HepG2 (cell line): ENCODE results near the gene UST. TPM values are rescaled to one million over a fixed set of nuclear protein-coding genes. Genes with fewer than 3 reads are reported as not detected.

ENCODE experiments used
- ATAC-seq: fragments of 200-7000 bp; cut with Tn5 transposase; 3 replicates; pipeline ENCODE4 v1.9.1; 2020; ENCODE audit warnings: mild to moderate bottlenecking, moderate library complexity
- BruUV-seq: library from RNA; stranded (reverse); fragments of 400-500 nt; replicated peaks from 2 replicates; lab custom pipeline; 2021; lab: Mats Ljungman, UMichigan
- CTCF ChIA-PET: fragments of 300-600 bp; formaldehyde crosslinking; extraction: SDS; loops from one replicate; lab custom pipeline; 2021; ENCODE audit warnings: low total read pairs, inconsistent platforms, low intra/inter-chr PET ratio; lab: Yijun Ruan, JAX
- POLR2A ChIA-PET: fragments of 350-600 bp; sonication (Branson Sonifier 250); formaldehyde crosslinking; loops from one replicate; lab custom pipeline; 2020; ENCODE audit warnings: antibody characterized with exemption, inconsistent platforms; lab: Yijun Ruan, JAX
- DNase-seq: peaks from one replicate; pipeline ENCODE4 v3.0.0-alpha.2; 2015; ENCODE audit warnings: low spot score
- FAIRE-seq: peaks from 3 replicates; lab custom pipeline; 2011; peaks lifted over from hg19 to GRCh38; lab: Jason Lieb, UNC
- H2AFZ ChIP-seq: one replicate; pipeline ENCODE4 v1.6.1; 2011; ENCODE audit warnings: low read length, inconsistent platforms
- H3K27ac ChIP-seq: fragments of 300-600 bp; 3 replicates; pipeline ENCODE4 v1.8.0; 2011; ENCODE audit warnings: mixed run types, mild to moderate bottlenecking, mixed read lengths, low read length, inconsistent platforms; ENCODE audit not compliant: insufficient read depth; ENCODE audit errors: extremely low read length
- H3K27me3 ChIP-seq, 2 experiments: fragments of 200-600 bp in 1 of 2; 2 replicates in 1 of 2; 3 replicates in 1 of 2; pipeline versions ENCODE4 v1.6.0 to v1.8.0; 2011; ENCODE audit warnings: low read length in 2 of 2, mild to moderate bottlenecking in 2 of 2, moderate library complexity in 2 of 2, inconsistent platforms in 1 of 2; ENCODE audit not compliant: insufficient read depth in 2 of 2, control insufficient read depth in 1 of 2
- H3K36me3 ChIP-seq, 2 experiments: fragments of 200-600 bp in 1 of 2; replicated peaks in 1 of 2; 2 replicates in 1 of 2; 3 replicates in 1 of 2; pipeline versions ENCODE4 v1.5.1 to v1.8.0; 2011; ENCODE audit warnings: low read length in 2 of 2, inconsistent platforms in 1 of 2; ENCODE audit not compliant: insufficient read depth in 2 of 2, control insufficient read depth in 1 of 2
- H3K4me1 ChIP-seq: 2 replicates; pipeline ENCODE4 v1.5.1; 2012; ENCODE audit warnings: low read length, inconsistent platforms; ENCODE audit not compliant: insufficient read depth
- H3K4me2 ChIP-seq: 2 replicates; pipeline ENCODE4 v1.6.0; 2011; ENCODE audit warnings: low read depth, low read length, inconsistent platforms
- H3K4me3 ChIP-seq, 3 experiments: fragments of 200-600 bp in 1 of 3; sonication (generic), shearing (Covaris generic) in 1 of 3; replicated peaks in 1 of 3; 2 replicates each; pipeline ENCODE4 v1.5.1; 2011 to 2016; ENCODE audit warnings: low read length in 3 of 3, inconsistent platforms in 2 of 3, low read depth in 2 of 3, mild to moderate bottlenecking in 2 of 3, control low read depth in 1 of 3, mixed read lengths in 1 of 3; ENCODE audit not compliant: insufficient read depth in 1 of 3
- H3K79me2 ChIP-seq: one replicate; pipeline ENCODE4 v1.6.1; 2011; ENCODE audit warnings: low read length, inconsistent platforms; ENCODE audit not compliant: insufficient read depth
- H3K9ac ChIP-seq: 2 replicates; pipeline ENCODE4 v1.6.0; 2011; ENCODE audit warnings: mild to moderate bottlenecking, low read depth, low read length, inconsistent platforms; ENCODE audit not compliant: insufficient read depth
- H3K9me3 ChIP-seq: 2 replicates; pipeline ENCODE4 v1.5.1; 2012; ENCODE audit warnings: mild to moderate bottlenecking, low read length
- H4K20me1 ChIP-seq: 2 replicates; pipeline ENCODE4 v1.6.0; 2011; ENCODE audit warnings: inconsistent platforms, mild to moderate bottlenecking, low read length, moderate library complexity; ENCODE audit not compliant: insufficient read depth
- CREB3 ChIP-seq: sonication (generic); formaldehyde crosslinking; IDR thresholded peaks from 2 replicates; pipeline ENCODE4 v1.5.0; 2020; ENCODE audit warnings: missing genetic modification reagents
- ELF1 ChIP-seq: sonication (generic); formaldehyde crosslinking; IDR thresholded peaks from 2 replicates; pipeline ENCODE4 v1.4.0; 2020; ENCODE audit warnings: missing genetic modification reagents
- IRF1 ChIP-seq: sonication (generic); formaldehyde crosslinking; IDR thresholded peaks from 2 replicates; pipeline ENCODE4 v1.4.0; 2020; ENCODE audit warnings: low read depth, mild to moderate bottlenecking, missing genetic modification reagents
- NFKBIZ ChIP-seq: IDR thresholded peaks from 2 replicates; pipeline ENCODE4 v1.6.1; 2018; ENCODE audit warnings: missing genetic modification reagents, missing compliant biosample characterization
- SAP130 ChIP-seq: IDR thresholded peaks from 2 replicates; pipeline ENCODE4 v1.6.1; 2016; ENCODE audit warnings: low read depth
- SNAPC2 ChIP-seq: sonication (generic); formaldehyde crosslinking; IDR thresholded peaks from 2 replicates; pipeline ENCODE4 v1.8.1; 2022; ENCODE audit warnings: mild to moderate bottlenecking, missing genetic modification reagents
- ZNF180 ChIP-seq: sonication (generic); formaldehyde crosslinking; IDR thresholded peaks from 2 replicates; pipeline ENCODE4 v1.4.0; 2020; ENCODE audit warnings: low read depth, missing genetic modification reagents, borderline replicate concordance
- ZNF232 ChIP-seq: sonication (generic); formaldehyde crosslinking; IDR thresholded peaks from 2 replicates; pipeline ENCODE4 v1.4.0; 2020; ENCODE audit warnings: missing genetic modification reagents, borderline replicate concordance
- WGBS: methylation state at CpG from one replicate; pipeline ENCODE4 v1.1.6; 2017; ENCODE audit warnings: low lambda C conversion rate; 5-methylcytosine and 5-hydroxymethylcytosine counted together
- in situ Hi-C: cut with HindIII; loops from 2 replicates; pipeline ENCODE4 v1.10.0; 2017; ENCODE audit warnings: low pct_unique_long_range_greater_than_20kb; ENCODE audit not compliant: extremely low pct_ligation_motif_present
- intact Hi-C: fragments of 100-400 bp; cut with micrococcal nuclease; formaldehyde crosslinking; loops from one replicate; pipeline ENCODE4 v1.10.0; 2022; ENCODE audit not compliant: unreplicated experiment
- polyA plus RNA-seq, 8 experiments: library from polyadenylated mRNA; depleted of rRNA in 3 of 8; stranded (reverse) in 7 of 8; unstranded in 1 of 8; fragments of >200 nt; fragmentation: Illumina TruSeq in 4 of 8; extraction: Trizol in 4 of 8; gene quantifications; 2 replicates each; pipeline versions ENCODE4 v1.2.1 to v1.2.3, GENCODE V29; 2011 to 2016; ENCODE audit warnings: low read depth in 4 of 8, missing spikeins in 1 of 8, mixed read lengths in 1 of 8; ENCODE audit not compliant: insufficient read depth in 1 of 8
- total RNA-seq, 5 experiments: library from RNA; depleted of rRNA; stranded (reverse); fragments of >200 nt; fragmentation: Illumina TruSeq; extraction: Trizol; gene quantifications; 2 replicates each; pipeline ENCODE4 v1.2.3, GENCODE V29; 2016; ENCODE audit warnings: low read depth in 1 of 5
- TF ChIP-seq, protein P1 (sequence below): sonication (generic); formaldehyde crosslinking; conservative IDR thresholded peaks from 2 replicates; pipeline ENCODE4 v1.5.0; 2020; ENCODE audit warnings: missing genetic modification reagents
- TF ChIP-seq, protein P2 (sequence below): IDR thresholded peaks from 2 replicates; pipeline ENCODE4 v1.6.1; 2012; ENCODE audit warnings: inconsistent platforms

Gene UST
- total and polyA plus RNA-seq, 2 of the 13 experiments (the other 11 are each of a cell fraction or from before 2014, with no cell fraction given) = 0.27 TPM; not detected in 1

DNA sequence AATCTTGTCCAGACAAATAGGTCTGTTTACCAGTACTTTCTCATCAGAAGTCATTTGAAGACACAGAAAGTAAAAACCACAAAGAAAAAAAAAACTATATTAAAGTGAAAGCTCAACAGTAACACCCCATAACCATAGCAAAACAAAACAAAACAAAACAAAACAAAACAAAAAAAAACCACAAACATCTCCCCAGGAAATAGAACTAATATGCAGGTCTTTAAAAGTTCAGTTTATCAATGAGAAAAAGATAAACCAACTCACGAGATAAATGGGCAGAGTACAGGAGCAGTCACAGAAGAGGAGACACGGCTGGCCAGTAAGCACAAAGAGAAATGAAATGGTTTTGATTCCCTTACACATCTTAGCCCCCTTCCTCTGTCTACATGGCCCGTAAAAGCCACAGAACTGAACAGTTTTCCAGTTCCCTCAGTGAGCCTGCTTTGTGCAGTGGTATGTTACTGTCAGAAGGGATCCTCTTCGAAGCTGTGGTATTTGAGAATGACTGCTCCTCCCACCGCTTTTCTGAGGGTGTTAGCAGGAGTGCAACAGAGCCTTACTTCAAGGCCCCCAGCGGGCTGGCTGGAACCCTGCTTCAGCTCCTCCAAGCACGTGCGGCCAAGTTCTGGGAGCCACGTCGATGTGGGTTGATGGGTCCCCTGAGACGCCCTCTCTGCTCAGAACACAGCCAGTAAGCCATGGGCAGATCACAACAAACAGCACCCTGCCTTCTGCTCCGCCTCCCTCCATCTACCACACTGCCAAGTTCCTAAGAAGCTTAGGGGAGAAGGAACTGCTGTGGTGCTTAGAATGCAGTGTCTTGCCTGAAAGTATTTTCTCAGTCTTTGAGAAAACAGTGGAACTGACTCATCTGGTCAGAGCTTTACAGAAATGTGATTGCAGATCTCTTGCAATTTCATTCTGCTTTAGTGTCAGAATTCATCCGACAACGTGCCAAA, 14.0 kb downstream of the UST start:
- FAIRE-seq (no peak), ATAC-seq (peak; percentile 53)
- Histone ChIP-seq H3K9ac (no peak overlapping the region), H3K27ac (no peak overlapping the region), H3K4me2 (no peak overlapping the region), H3K36me3 (no peaks in the 10 kb centered on the region), H3K9me3 (no peaks in the 10 kb centered on the region), H4K20me1 (no peaks in the 10 kb centered on the region), H3K4me1 (no peaks in the 10 kb centered on the region), H3K27me3 (peaks cover 0 to 17% of the 10 kb centered on the region in 2 experiments; a peak in 3 of 5 replicates)
- intact Hi-C loops (no loop called here), in situ Hi-C loops (no loop called here)
- WGBS = 12% methylated on average over 10 of the region's 14 CpGs
- POLR2A ChIA-PET = no interaction called here
- BruUV-seq = no TSS peak
- TF ChIP-seq, protein P1, sequence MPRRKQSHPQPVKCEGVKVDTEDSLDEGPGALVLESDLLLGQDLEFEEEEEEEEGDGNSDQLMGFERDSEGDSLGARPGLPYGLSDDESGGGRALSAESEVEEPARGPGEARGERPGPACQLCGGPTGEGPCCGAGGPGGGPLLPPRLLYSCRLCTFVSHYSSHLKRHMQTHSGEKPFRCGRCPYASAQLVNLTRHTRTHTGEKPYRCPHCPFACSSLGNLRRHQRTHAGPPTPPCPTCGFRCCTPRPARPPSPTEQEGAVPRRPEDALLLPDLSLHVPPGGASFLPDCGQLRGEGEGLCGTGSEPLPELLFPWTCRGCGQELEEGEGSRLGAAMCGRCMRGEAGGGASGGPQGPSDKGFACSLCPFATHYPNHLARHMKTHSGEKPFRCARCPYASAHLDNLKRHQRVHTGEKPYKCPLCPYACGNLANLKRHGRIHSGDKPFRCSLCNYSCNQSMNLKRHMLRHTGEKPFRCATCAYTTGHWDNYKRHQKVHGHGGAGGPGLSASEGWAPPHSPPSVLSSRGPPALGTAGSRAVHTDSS (CRISPR knock-in tag) = no peak
- TF ChIP-seq SAP130 (CRISPR knock-in tag) = no peak
- no peak for TF ChIP-seq ZNF232 (CRISPR knock-in tag)
- TF ChIP-seq, all 625 proteins: peak for 0
- no peak for DNase-seq
- H3K4me3 ChIP-seq = no peak overlapping the region
- no peak overlapping the region for H2AFZ ChIP-seq
- no peaks in the 10 kb centered on the region for H3K79me2 ChIP-seq
- CTCF ChIA-PET = no interaction called here

- BruUV-seq = no TSS peak
- Histone ChIP-seq H3K79me2 (no peaks in the 10 kb centered on the region), H3K9me3 (no peaks in the 10 kb centered on the region)
- no peak for TF ChIP-seq IRF1
- TF ChIP-seq, protein P2, sequence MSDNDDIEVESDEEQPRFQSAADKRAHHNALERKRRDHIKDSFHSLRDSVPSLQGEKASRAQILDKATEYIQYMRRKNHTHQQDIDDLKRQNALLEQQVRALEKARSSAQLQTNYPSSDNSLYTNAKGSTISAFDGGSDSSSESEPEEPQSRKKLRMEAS = no peak
- TF ChIP-seq ZNF180 (CRISPR knock-in tag) = no peak
- TF ChIP-seq ELF1 (CRISPR knock-in tag) = no peak
- TF ChIP-seq NFKBIZ (CRISPR knock-in tag) = no peak
- TF ChIP-seq CREB3 (CRISPR knock-in tag) = no peak
- no peak for TF ChIP-seq SNAPC2 (CRISPR knock-in tag)
- TF ChIP-seq, all 625 proteins: peak for 0
- no peaks in the 10 kb centered on the region for H3K4me1 ChIP-seq
- ChIA-PET POLR2A (no interaction called here), CTCF (no interaction called here)
- no peak overlapping the region for H3K27ac ChIP-seq
- in situ Hi-C loops = no loop called here
- no peak overlapping the region for H3K4me3 ChIP-seq
- H3K27me3 ChIP-seq = peaks cover 0 to 24% of the 10 kb centered on the region in 2 experiments; a peak in 3 of 5 replicates
- H3K4me2 ChIP-seq = no peak overlapping the region
- intact Hi-C loops = no loop called here
- no peak overlapping the region for H3K9ac ChIP-seq
- no peak for FAIRE-seq
- ATAC-seq = no peak
- no peak overlapping the region for H2AFZ ChIP-seq
- DNase-seq = no peak
- WGBS = 26% methylated on average over 8 of the region's 8 CpGs
- no peaks in the 10 kb centered on the region for H3K36me3 ChIP-seq
- no peaks in the 10 kb centered on the region for H4K20me1 ChIP-seq
These were observed 14.7 kb downstream of the UST start for GRCh38 chr6:148761527-148762011.
